Activated naive CD4-positive, alpha-beta T cell treated with anti-CD3 and anti-CD28 coated beads for 36 hours (primary cell): ENCODE data around the gene BCL11B. TPM values are rescaled to one million over a fixed set of nuclear protein-coding genes. Genes with fewer than 3 reads are reported as not detected.
"Not testable (repeated sequence)": the region's sequence is repeated elsewhere in the genome, so short reads cannot be mapped to it uniquely, and the experiment has no call there.

ENCODE experiments used
- CTCF ChIA-PET: fragments of 350-600 bp; sonication (Branson Sonifier 250); formaldehyde crosslinking; loops from one replicate; lab custom pipeline; 2021; ENCODE audit warnings: antibody characterized with exemption; lab: Charles Lee
- DNase-seq: peaks from one replicate; pipeline ENCODE4 v3.0.0-alpha.2; 2020
- H3K27ac Mint-ChIP-seq: one replicate; pipeline ENCODE4 v1.8.0; 2021; ENCODE audit warnings: mild to moderate bottlenecking, mixed read lengths
- H3K27me3 Mint-ChIP-seq: one replicate; pipeline ENCODE4 v1.8.0; 2021; ENCODE audit warnings: low read depth, mixed read lengths
- H3K36me3 Mint-ChIP-seq: one replicate; pipeline ENCODE4 v1.8.0; 2021; ENCODE audit warnings: low read depth, mixed read lengths
- H3K4me1 Mint-ChIP-seq: one replicate; pipeline ENCODE4 v1.8.0; 2021; ENCODE audit warnings: low read depth, mixed read lengths
- H3K4me3 Mint-ChIP-seq: one replicate; pipeline ENCODE4 v1.8.0; 2021; ENCODE audit warnings: mild to moderate bottlenecking, moderate library complexity, mixed read lengths
- H3K9me3 Mint-ChIP-seq: one replicate; pipeline ENCODE4 v1.8.0; 2021; ENCODE audit warnings: mixed read lengths
- intact Hi-C: fragments of 100-400 bp; cut with micrococcal nuclease; formaldehyde crosslinking; loops from one replicate; pipeline ENCODE4 v1.15.1; 2023
- total RNA-seq, 2 experiments: library from RNA; stranded (reverse); gene quantifications; one replicate each; pipeline ENCODE4 v1.2.3, GENCODE V29; 2021

BCL11B gene
- total RNA-seq, 2 experiments from 2014 or later = 71.7 to 71.9 TPM

- H3K36me3 Mint-ChIP-seq = peaks cover 41% of the 10 kb centered on the region
- H3K4me3 Mint-ChIP-seq = peak overlapping the region; percentile 77
- no peaks in the 10 kb centered on the region for H3K9me3 Mint-ChIP-seq
- DNase-seq = peak; percentile 64
- peak overlapping the region; percentile 95 for H3K27ac Mint-ChIP-seq
- peaks cover 81% of the 10 kb centered on the region for H3K4me1 Mint-ChIP-seq
- H3K27me3 Mint-ChIP-seq = no peaks in the 10 kb centered on the region
- intact Hi-C loops = loop anchor here (5.0 to 10.0 kb wide), 3 partner anchors 296 to 1734 kb away; partner anchors contain the start of genes CCNK and SETD3
- CTCF ChIA-PET = interaction anchor here (1.0 to 2.7 kb wide), 16 partner anchors 9 to 78 kb away, joined by 3 to 20 read pairs (median 5); no protein-coding TSS in a partner anchor
These were observed 82.7 kb downstream of the BCL11B start for GRCh38 chr14:99189201-99189801.

DNA sequence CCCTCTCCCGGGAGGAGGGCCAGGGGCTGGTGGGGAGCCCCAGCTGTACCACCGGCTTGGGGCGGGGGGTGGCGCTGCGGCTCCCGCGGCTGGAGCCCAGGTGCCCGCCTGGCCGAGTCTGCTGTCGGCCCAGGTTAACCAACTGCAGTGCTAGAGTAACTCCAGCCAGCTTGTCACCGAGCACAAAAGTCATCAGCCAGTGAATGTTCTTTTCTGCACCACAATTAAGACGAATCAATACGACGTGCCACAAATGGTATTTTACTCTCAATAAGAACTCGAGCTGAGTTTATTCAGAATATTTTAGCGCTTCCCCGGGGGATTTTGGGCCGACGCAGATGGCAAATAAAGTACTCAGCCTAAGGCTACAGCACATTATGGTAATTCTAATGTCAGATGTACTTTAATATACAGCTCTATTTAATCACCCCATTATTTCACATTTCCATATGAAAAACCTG is 83.2 kb downstream of the BCL11B start:
- Mint-ChIP-seq H3K36me3 (peaks cover 41% of the 10 kb centered on the region), H3K4me3 (peak overlapping the region; percentile 77), H3K27ac (peak overlapping the region; percentile 95), H3K4me1 (peaks cover 81% of the 10 kb centered on the region), H3K9me3 (no peaks in the 10 kb centered on the region), H3K27me3 (no peaks in the 10 kb centered on the region)
- CTCF ChIA-PET = interaction anchor here (0.8 to 2.7 kb wide), 18 partner anchors 9 to 78 kb away, joined by 3 to 20 read pairs (median 5); no protein-coding TSS in a partner anchor
- intact Hi-C loops = loop anchor here (1.0 to 10.0 kb wide), 4 partner anchors 42 to 1734 kb away; partner anchors contain the start of genes CCNK and SETD3
- peak; percentile 66 for DNase-seq

DNA sequence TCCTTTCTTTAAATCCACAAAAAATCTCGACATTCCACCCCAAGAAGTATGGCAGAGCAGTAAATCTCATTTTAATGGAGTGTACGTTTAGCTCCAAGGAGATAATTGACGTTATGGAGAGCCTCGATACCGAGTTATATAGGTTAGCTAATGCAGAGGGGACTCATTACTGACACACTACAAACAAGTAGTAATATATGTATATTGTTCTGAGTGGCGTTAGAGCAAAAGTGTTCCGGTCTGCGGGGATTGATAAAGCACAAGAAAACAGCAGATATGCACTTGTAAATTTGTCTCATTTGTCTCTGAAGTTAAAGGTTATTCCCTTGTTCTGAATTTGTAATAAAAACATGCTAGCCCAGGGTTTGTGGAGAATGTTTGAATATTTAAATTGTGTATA is 84.1 kb downstream of the BCL11B start:
- peaks cover 42% of the 10 kb centered on the region for H3K36me3 Mint-ChIP-seq
- peak; percentile 65 for DNase-seq
- no peaks in the 10 kb centered on the region for H3K9me3 Mint-ChIP-seq

DNA sequence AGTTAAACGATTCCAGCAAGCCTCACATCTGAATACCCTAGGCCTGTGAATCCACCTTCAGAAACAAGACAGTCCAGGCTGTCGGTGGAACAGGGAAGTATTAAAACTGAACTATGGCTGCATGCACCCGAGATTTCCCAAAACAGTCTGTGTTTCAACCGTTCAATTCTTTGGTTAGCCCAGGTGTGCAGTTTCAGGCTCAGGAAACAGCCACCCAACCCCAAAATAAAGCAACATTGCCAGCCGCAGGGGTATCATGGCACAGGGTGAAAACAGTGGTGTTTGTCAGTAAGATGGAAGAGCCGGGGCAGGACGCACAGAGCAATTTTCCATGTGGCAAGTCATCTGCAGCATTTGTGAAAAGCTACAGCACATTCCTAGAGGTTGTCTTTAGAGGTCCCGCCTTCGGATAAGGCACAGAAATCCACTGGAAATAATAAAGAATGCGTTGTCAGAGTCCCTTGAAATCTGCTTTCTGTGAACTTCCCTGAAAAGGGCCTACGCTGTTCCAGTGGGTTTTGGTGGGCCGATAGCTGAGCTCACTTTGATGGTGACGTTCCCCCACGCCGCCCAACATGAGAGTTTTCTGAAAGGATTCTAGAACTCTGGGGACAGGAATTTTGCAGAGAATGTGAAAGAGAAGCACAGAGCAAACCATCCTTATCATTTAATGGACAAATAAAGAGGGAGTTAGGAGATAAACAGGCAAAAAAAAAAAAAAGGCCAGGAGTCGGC is 84.9 kb downstream of the BCL11B start:
- H3K9me3 Mint-ChIP-seq = no peaks in the 10 kb centered on the region
- H3K27me3 Mint-ChIP-seq = no peaks in the 10 kb centered on the region
- H3K4me3 Mint-ChIP-seq = peak overlapping the region; percentile 72
- CTCF ChIA-PET = interaction anchor here (1.6 to 2.7 kb wide), 3 partner anchors 7 to 80 kb away, joined by 4 to 20 read pairs (median 13); no protein-coding TSS in a partner anchor
- H3K4me1 Mint-ChIP-seq = peaks cover 85% of the 10 kb centered on the region
- peaks cover 45% of the 10 kb centered on the region for H3K36me3 Mint-ChIP-seq
- intact Hi-C loops = loop anchor here (5.0 to 10.0 kb wide), 3 partner anchors 298 to 1732 kb away; partner anchors contain the start of genes CCNK and SETD3
- peak; percentile 21 for DNase-seq
- H3K27ac Mint-ChIP-seq = peak overlapping the region; percentile 95

More for the DNA sequence above, 84.1 kb downstream of the BCL11B start:
- CTCF ChIA-PET = interaction anchor here (1.4 to 2.7 kb wide), 6 partner anchors 8 to 79 kb away, joined by 4 to 20 read pairs (median 5); no protein-coding TSS in a partner anchor
- Mint-ChIP-seq H3K27me3 (no peaks in the 10 kb centered on the region), H3K4me3 (peak overlapping the region; percentile 72), H3K4me1 (peaks cover 81% of the 10 kb centered on the region), H3K27ac (peak overlapping the region; percentile 95)
- intact Hi-C loops = loop anchor here (1.0 to 10.0 kb wide), 4 partner anchors 42 to 1733 kb away; partner anchors contain the start of genes CCNK and SETD3

DNA sequence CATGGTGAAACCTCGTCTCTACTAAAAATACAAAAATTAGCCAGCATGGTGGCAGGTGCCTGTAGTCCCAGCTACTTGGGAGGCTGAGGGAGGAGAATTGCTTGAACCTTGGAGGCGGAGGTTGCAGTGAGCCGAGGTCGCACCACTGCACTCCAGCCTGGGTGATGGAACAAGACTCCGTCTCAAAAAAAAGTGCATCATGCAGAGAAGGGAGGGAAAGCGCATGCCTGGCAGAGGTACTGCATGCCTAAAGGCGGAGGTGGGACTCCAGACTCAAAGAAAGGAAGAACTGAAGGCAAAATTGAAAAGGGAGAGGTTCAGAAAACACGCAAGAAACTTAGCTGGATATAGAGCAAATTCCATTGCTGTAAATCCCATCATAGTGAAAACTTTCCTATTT is 85.7 kb downstream of the BCL11B start:
- CTCF ChIA-PET = interaction anchor here (0.6 to 1.6 kb wide), 3 partner anchors 16 to 82 kb away, joined by 3 to 4 read pairs (median 3); no protein-coding TSS in a partner anchor
- H3K9me3 Mint-ChIP-seq, H3K27me3 Mint-ChIP-seq: not testable (repeated sequence)
- peak; percentile 35 for DNase-seq
- H3K4me1 Mint-ChIP-seq = peaks cover 91% of the 10 kb centered on the region
- peaks cover 48% of the 10 kb centered on the region for H3K36me3 Mint-ChIP-seq
- peak overlapping the region; percentile 65 for H3K4me3 Mint-ChIP-seq
- peak overlapping the region; percentile 95 for H3K27ac Mint-ChIP-seq
- intact Hi-C loops = loop anchor here (5.0 to 10.0 kb wide), 3 partner anchors 298 to 1732 kb away; partner anchors contain the start of genes CCNK and SETD3

DNA sequence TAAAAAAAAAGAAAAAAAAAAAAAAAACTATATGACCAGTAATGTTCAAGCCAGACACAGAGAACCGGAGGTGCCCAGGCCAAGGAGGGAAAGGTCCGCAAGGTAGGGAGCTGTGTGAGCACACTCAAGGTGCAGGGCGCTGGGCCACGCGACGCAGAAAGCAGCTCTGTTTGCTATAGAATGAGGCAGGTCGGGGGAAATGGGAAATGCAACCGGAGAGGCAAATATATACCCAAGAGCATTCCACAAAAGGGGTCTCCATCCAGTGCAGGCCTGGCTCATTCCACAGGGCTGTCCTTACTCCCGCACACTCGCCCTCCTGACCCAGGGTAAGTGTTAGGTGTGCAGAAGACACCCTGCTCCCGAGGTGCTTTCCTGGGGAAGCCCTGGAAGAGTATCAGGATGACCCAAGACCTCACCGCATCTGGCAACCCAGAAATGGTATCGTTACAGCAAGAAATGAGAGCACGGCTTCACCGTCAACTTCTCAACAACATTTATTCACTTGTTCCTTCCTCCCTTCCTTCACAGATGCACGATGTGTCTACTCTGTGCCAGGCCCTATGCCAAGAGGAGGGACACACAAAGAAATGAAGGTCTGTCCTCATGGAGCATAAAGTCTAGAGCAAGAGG is 86.4 kb downstream of the BCL11B start:
- H3K9me3 Mint-ChIP-seq = no peaks in the 10 kb centered on the region
- CTCF ChIA-PET = interaction anchor here (0.7 kb wide), 1 partner anchor 83 kb away, joined by 3 read pairs; no protein-coding TSS in a partner anchor
- H3K27ac Mint-ChIP-seq = peak overlapping the region; percentile 95
- peak; percentile 68 for DNase-seq
- intact Hi-C loops = loop anchor here (5.0 to 10.0 kb wide), 3 partner anchors 299 to 1731 kb away; partner anchors contain the start of genes CCNK and SETD3
- no peaks in the 10 kb centered on the region for H3K27me3 Mint-ChIP-seq
- peaks cover 46% of the 10 kb centered on the region for H3K36me3 Mint-ChIP-seq
- peaks cover 91% of the 10 kb centered on the region for H3K4me1 Mint-ChIP-seq
- H3K4me3 Mint-ChIP-seq = peak overlapping the region; percentile 65

DNA sequence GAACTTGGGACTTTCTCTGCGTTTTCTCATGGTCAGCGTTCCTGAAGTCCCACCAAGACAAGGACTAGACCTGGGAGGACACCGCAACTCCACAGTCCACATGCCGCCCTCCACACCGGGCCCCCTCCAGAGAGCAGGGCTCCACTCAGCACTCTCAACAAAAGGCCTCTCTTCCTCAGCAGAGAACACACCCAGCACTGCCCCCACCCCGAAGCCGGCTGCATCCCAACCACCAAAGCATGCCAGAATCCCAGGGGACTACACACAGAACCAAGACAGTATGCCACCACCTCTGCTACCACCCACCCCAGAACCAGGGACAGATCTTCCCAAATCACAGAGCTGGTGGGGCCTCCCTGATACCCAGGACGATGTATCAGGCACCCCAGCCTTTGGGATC is 88.3 kb downstream of the BCL11B start:
- peak; percentile 7 for DNase-seq
- Mint-ChIP-seq H3K9me3 (no peaks in the 10 kb centered on the region), H3K4me3 (peak overlapping the region; percentile 1), H3K4me1 (peaks cover 94% of the 10 kb centered on the region), H3K36me3 (peaks cover 50% of the 10 kb centered on the region), H3K27ac (peak overlapping the region; percentile 95), H3K27me3 (no peaks in the 10 kb centered on the region)
- CTCF ChIA-PET = interaction anchor here (2.5 kb wide), 1 partner anchor 43 kb away, joined by 7 read pairs; no protein-coding TSS in a partner anchor
- intact Hi-C loops = loop anchor here (5.0 to 10.0 kb wide), 3 partner anchors 256 to 1729 kb away; partner anchors contain the start of genes CCNK and SETD3

- peak; percentile 9 for DNase-seq
- CTCF ChIA-PET = interaction anchor here (1.7 to 2.5 kb wide), 2 partner anchors 44 to 84 kb away, joined by 7 to 8 read pairs; no protein-coding TSS in a partner anchor
These were observed 88.7 kb downstream of the BCL11B start for GRCh38 chr14:99183311-99183710.

GRCh38 chr14:99182548-99183250 is 89.3 kb downstream of the BCL11B start:
- no peaks in the 10 kb centered on the region for H3K9me3 Mint-ChIP-seq
- intact Hi-C loops = loop anchor here (5.0 to 10.0 kb wide), 3 partner anchors 255 to 1728 kb away; partner anchors contain the start of genes CCNK and SETD3
- DNase-seq = peak; percentile 7
- CTCF ChIA-PET = interaction anchor here (1.0 to 2.5 kb wide), 5 partner anchors 24 to 85 kb away, joined by 3 to 8 read pairs (median 3); no protein-coding TSS in a partner anchor
- H3K36me3 Mint-ChIP-seq = peaks cover 55% of the 10 kb centered on the region
- H3K27me3 Mint-ChIP-seq = no peaks in the 10 kb centered on the region
- H3K4me1 Mint-ChIP-seq = peaks cover 93% of the 10 kb centered on the region
- peak overlapping the region; percentile 58 for H3K4me3 Mint-ChIP-seq
- peak overlapping the region; percentile 95 for H3K27ac Mint-ChIP-seq

More at GRCh38 chr14:99183311-99183710, 88.7 kb downstream of the BCL11B start:
- Mint-ChIP-seq H3K27me3 (no peaks in the 10 kb centered on the region), H3K27ac (peak overlapping the region; percentile 95), H3K9me3 (no peaks in the 10 kb centered on the region), H3K4me3 (peak overlapping the region; percentile 1), H3K36me3 (peaks cover 52% of the 10 kb centered on the region), H3K4me1 (peaks cover 97% of the 10 kb centered on the region)
- intact Hi-C loops = loop anchor here (5.0 to 10.0 kb wide), 3 partner anchors 256 to 1729 kb away; partner anchors contain the start of genes CCNK and SETD3

GRCh38 chr14:99181804-99182520 is 90.0 kb downstream of the BCL11B start:
- Mint-ChIP-seq H3K9me3 (no peaks in the 10 kb centered on the region), H3K4me3 (peak overlapping the region; percentile 58), H3K4me1 (peaks cover 86% of the 10 kb centered on the region), H3K27ac (peak overlapping the region; percentile 95), H3K27me3 (no peaks in the 10 kb centered on the region), H3K36me3 (peaks cover 57% of the 10 kb centered on the region)
- CTCF ChIA-PET = interaction anchor here (1.0 to 1.7 kb wide), 4 partner anchors 25 to 85 kb away, joined by 3 to 8 read pairs (median 3); no protein-coding TSS in a partner anchor
- DNase-seq = peak; percentile 6
- intact Hi-C loops = loop anchor here (5.0 to 10.0 kb wide), 3 partner anchors 255 to 1727 kb away; partner anchors contain the start of genes CCNK and SETD3
